GM20431 (cell line): ENCODE data around the gene ZSWIM6.

Source experiments
- in situ Hi-C: fragments of 300-500 bp; cut with MseI, MboI; formaldehyde crosslinking; loops from one replicate; pipeline ENCODE4 v1.15.0; 2020; ENCODE audit warnings: low sequenced_read_pairs; ENCODE audit not compliant: unreplicated experiment

Gene ZSWIM6

GRCh38 chr5:61429906-61430305 lies 97.8 kb downstream of the ZSWIM6 start:
- in situ Hi-C loops, result no loop called here

GRCh38 chr5:61431923-61432620 lies 100.0 kb downstream of the ZSWIM6 start:
- in situ Hi-C loops, result no loop called here

- in situ Hi-C loops, result no loop called here
Measured at GRCh38 chr5:61435368-61435767, 103.3 kb downstream of the ZSWIM6 start.

- in situ Hi-C loops, result no loop called here
Measured at GRCh38 chr5:61438298-61438970, 106.4 kb downstream of the ZSWIM6 start.

- in situ Hi-C loops, result no loop called here
Measured at GRCh38 chr5:61440086-61440485, 108.0 kb downstream of the ZSWIM6 start.

GRCh38 chr5:61440596-61440995 lies 108.5 kb downstream of the ZSWIM6 start:
- in situ Hi-C loops, result no loop called here

- in situ Hi-C loops, result no loop called here
Measured at GRCh38 chr5:61441742-61442141, 109.7 kb downstream of the ZSWIM6 start.

- in situ Hi-C loops, result no loop called here
Measured at GRCh38 chr5:61447780-61448495, 115.9 kb downstream of the ZSWIM6 start.

- in situ Hi-C loops, result no loop called here
Measured at GRCh38 chr5:61449804-61450492, 117.9 kb downstream of the ZSWIM6 start.

GRCh38 chr5:61450493-61451279 lies 118.6 kb downstream of the ZSWIM6 start:
- in situ Hi-C loops, result no loop called here

- in situ Hi-C loops, result no loop called here
Measured at GRCh38 chr5:61455179-61456006, 123.3 kb downstream of the ZSWIM6 start.

GRCh38 chr5:61460471-61460870 lies 128.4 kb downstream of the ZSWIM6 start:
- in situ Hi-C loops, result no loop called here

GRCh38 chr5:61461417-61461816 lies 129.4 kb downstream of the ZSWIM6 start:
- in situ Hi-C loops, result no loop called here

- in situ Hi-C loops, result no loop called here
Measured at GRCh38 chr5:61461926-61462325, 129.9 kb downstream of the ZSWIM6 start.

- in situ Hi-C loops, result no loop called here
Measured at GRCh38 chr5:61463596-61463995, 131.5 kb downstream of the ZSWIM6 start.

GRCh38 chr5:61464512-61464911 lies 132.5 kb downstream of the ZSWIM6 start:
- in situ Hi-C loops, result no loop called here

- in situ Hi-C loops, result no loop called here
Measured at GRCh38 chr5:61465066-61465465, 133.0 kb downstream of the ZSWIM6 start.

- in situ Hi-C loops, result no loop called here
Measured at GRCh38 chr5:61465496-61465895, 133.4 kb downstream of the ZSWIM6 start.

GRCh38 chr5:61466017-61466416 lies 134.0 kb downstream of the ZSWIM6 start:
- in situ Hi-C loops, result no loop called here
